ENCODE results near the gene PRKACB. TPM values are rescaled to one million over a fixed set of nuclear protein-coding genes. Genes with fewer than 3 reads are reported as not detected.

The PRKACB gene
- total and polyA plus RNA-seq, 2 of the 8 experiments (the other 6 are each of a cell fraction or from before 2014, with no cell fraction given): 7.8 to 31.0 TPM

- FAIRE-seq: no peak
- no peak overlapping the region for H3K23ac ChIP-seq (ENCODE audit: insufficient read length)
- no peak overlapping the region for H3K4me2 ChIP-seq (ENCODE audit: insufficient read depth in 1 of 2, low read depth in 2 of 2, low read length in 2 of 2)
- TF ChIP-seq TBP (IDR thresholded peaks at IDR 0.05; ENCODE audit: low read depth, low read length) (no peak), CBX5 (IDR thresholded peaks at IDR 0.05; ENCODE audit: low read depth, low read length) (no peak), GABPA (IDR thresholded peaks at IDR 0.05; ENCODE audit: borderline replicate concordance, insufficient read depth, low read length) (no peak), SIX5 (IDR thresholded peaks at IDR 0.05; ENCODE audit: low read depth, low read length) (no peak), CHD2 (IDR thresholded peaks at IDR 0.05; ENCODE audit: low read length) (no peak), ATF2 (IDR thresholded peaks at IDR 0.05; ENCODE audit: low read length) (no peak), YY1 (IDR thresholded peaks at IDR 0.05; ENCODE audit: low read depth, low read length) (no peak), SP1 (IDR thresholded peaks at IDR 0.05; ENCODE audit: low read depth, low read length) (no peak), MAFK (IDR thresholded peaks at IDR 0.05; ENCODE audit: low read depth, low read length) (no peak), USF2 (IDR thresholded peaks at IDR 0.05; ENCODE audit: low read length) (no peak)
- TF ChIP-seq, protein P1, sequence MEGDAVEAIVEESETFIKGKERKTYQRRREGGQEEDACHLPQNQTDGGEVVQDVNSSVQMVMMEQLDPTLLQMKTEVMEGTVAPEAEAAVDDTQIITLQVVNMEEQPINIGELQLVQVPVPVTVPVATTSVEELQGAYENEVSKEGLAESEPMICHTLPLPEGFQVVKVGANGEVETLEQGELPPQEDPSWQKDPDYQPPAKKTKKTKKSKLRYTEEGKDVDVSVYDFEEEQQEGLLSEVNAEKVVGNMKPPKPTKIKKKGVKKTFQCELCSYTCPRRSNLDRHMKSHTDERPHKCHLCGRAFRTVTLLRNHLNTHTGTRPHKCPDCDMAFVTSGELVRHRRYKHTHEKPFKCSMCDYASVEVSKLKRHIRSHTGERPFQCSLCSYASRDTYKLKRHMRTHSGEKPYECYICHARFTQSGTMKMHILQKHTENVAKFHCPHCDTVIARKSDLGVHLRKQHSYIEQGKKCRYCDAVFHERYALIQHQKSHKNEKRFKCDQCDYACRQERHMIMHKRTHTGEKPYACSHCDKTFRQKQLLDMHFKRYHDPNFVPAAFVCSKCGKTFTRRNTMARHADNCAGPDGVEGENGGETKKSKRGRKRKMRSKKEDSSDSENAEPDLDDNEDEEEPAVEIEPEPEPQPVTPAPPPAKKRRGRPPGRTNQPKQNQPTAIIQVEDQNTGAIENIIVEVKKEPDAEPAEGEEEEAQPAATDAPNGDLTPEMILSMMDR (IDR thresholded peaks at IDR 0.05; ENCODE audit: control extremely low read depth in 1 of 3, insufficient read depth in 1 of 3, low read depth in 1 of 3, low read length in 3 of 3): no peak
Measured at GRCh38 chr1:84267476-84267875, 123.4 kb downstream of the PRKACB start.

More at GRCh38 chr1:84267476-84267875, 123.4 kb downstream of the PRKACB start:
- H3K27ac ChIP-seq (ENCODE audit: low read depth, low read length): no peak overlapping the region
- no peak overlapping the region for H2BK20ac ChIP-seq (ENCODE audit: low read length)
- H3K23me2 ChIP-seq (ENCODE audit: low read depth, low read length): no peaks in the 10 kb centered on the region; the same call in 1 of the 2 replicates
- no peak overlapping the region for H2AK5ac ChIP-seq (ENCODE audit: low read depth, low read length)
- H4K8ac ChIP-seq (ENCODE audit: extremely low read depth, insufficient read depth, low read length): no peak overlapping the region
- H2BK5ac ChIP-seq (ENCODE audit: low read depth, low read length): no peak overlapping the region
- no peak overlapping the region for H3K18ac ChIP-seq (ENCODE audit: extremely low read depth, low read length)
- H2BK120ac ChIP-seq (replicated peaks; ENCODE audit: low read depth, low read length): no peak overlapping the region
- CTCF ChIA-PET (ENCODE audit: partially characterized antibody): no interaction called here
- H2BK15ac ChIP-seq (ENCODE audit: low read length): no peak overlapping the region
- H3K79me1 ChIP-seq (ENCODE audit: low read depth, low read length): no peaks in the 10 kb centered on the region
- H2BK12ac ChIP-seq (ENCODE audit: low read depth, low read length): no peak overlapping the region
- H4K5ac ChIP-seq (ENCODE audit: insufficient read length, low read depth, low read length): no peak overlapping the region
- H3K4me3 ChIP-seq (ENCODE audit: extremely low read depth in 1 of 4, insufficient read depth in 2 of 4, low read depth in 3 of 4, low read length in 4 of 4): no peak overlapping the region
- no peak overlapping the region for H3K4ac ChIP-seq (replicated peaks; ENCODE audit: insufficient read length, low read depth, low read length)
- H2AFZ ChIP-seq (ENCODE audit: low read length): no peak overlapping the region
- peaks cover 0 to 11% (median 2%) of the 10 kb centered on the region in 4 experiments; a peak in 3 of 7 replicates for H3K4me1 ChIP-seq (replicated peaks in 1 of 4; ENCODE audit: control insufficient read depth in 3 of 4, insufficient read depth in 4 of 4, low read length in 3 of 4)
- H4K20me1 ChIP-seq (replicated peaks in 1 of 2; ENCODE audit: control insufficient read depth in 1 of 2, insufficient read depth in 2 of 2, low read length in 2 of 2): no peaks in the 10 kb centered on the region
- H3K36me3 ChIP-seq (ENCODE audit: control insufficient read depth in 2 of 4, insufficient read depth in 4 of 4, low read length in 3 of 4): no peaks in the 10 kb centered on the region
- no peaks in the 10 kb centered on the region for H3K27me3 ChIP-seq (replicated peaks in 1 of 4; ENCODE audit: control insufficient read depth in 3 of 4, extremely low read depth in 1 of 4, insufficient read depth in 3 of 4, low read length in 3 of 4)
- no peak overlapping the region for H3K9ac ChIP-seq (replicated peaks in 1 of 4; ENCODE audit: extremely low read depth in 1 of 4, low read depth in 3 of 4, low read length in 3 of 4)
- no peak overlapping the region for H3K56ac ChIP-seq (replicated peaks; ENCODE audit: insufficient read length, low read depth, low read length)
- POLR2A ChIA-PET (ENCODE audit: partially characterized antibody): no interaction called here
- no peaks in the 10 kb centered on the region for H3K79me2 ChIP-seq (ENCODE audit: control insufficient read depth in 1 of 2, insufficient read depth in 2 of 2, low read length in 2 of 2)
- no peaks in the 10 kb centered on the region for H3K9me3 ChIP-seq (ENCODE audit: insufficient read depth in 2 of 2, low read depth in 1 of 2, low read length in 1 of 2)
- no peak overlapping the region for H4K91ac ChIP-seq (replicated peaks; ENCODE audit: insufficient read length, low read length)
- no peak for DNase-seq (ENCODE audit: low read depth in 1 of 2, low spot score in 2 of 2)
- H3K14ac ChIP-seq (ENCODE audit: insufficient read length): no peak overlapping the region

Data from H1 (cell line).